Gastrocnemius medialis (tissue), 4 donors: ENCODE results near the gene PSMA3.

ENCODE experiments used
- CTCF ChIP-seq, 5 experiments: fragments of 450-650 bp in 3 of 5; fragments of 200-600 bp in 2 of 5; sonication (generic) in 2 of 5; IDR thresholded peaks in 4 of 5; conservative IDR thresholded peaks in 1 of 5; 1 replicate in 4 of 5; 2 replicates in 1 of 5; pipeline ENCODE4 v1.5.1; 2016 to 2019; ENCODE audit warnings: antibody characterized with exemption in 5 of 5, mild to moderate bottlenecking in 3 of 5, moderate library complexity in 3 of 5
- POLR2A ChIP-seq, 2 donors: fragments of 450-650 bp; IDR thresholded peaks; one replicate each; pipeline ENCODE4 v1.6.1; 2017; ENCODE audit warnings: antibody characterized with exemption in 2 of 2, mild to moderate bottlenecking in 2 of 2, moderate library complexity in 2 of 2

GRCh38 chr14:58301416-58301815 is 56.8 kb downstream of the PSMA3 start:
- TF ChIP-seq CTCF (IDR thresholded peaks at IDR 0.05 in 4 of 5, conservative IDR thresholded peaks at IDR 0.05 in 1 of 5) = no peak
- no peak for TF ChIP-seq POLR2A (IDR thresholded peaks at IDR 0.05)
